GM12892 (cell line): Measurements from ENCODE around the gene BSCL2.

Experiments
- POLR2A ChIP-seq: IDR thresholded peaks from 2 replicates; pipeline ENCODE4 v1.6.1; 2011; ENCODE audit warnings: low read depth, low read length, control low read depth
- POLR2AphosphoS5 ChIP-seq: IDR thresholded peaks from 2 replicates; pipeline ENCODE4 v1.6.1; 2011; ENCODE audit warnings: low read depth, low read length, control low read depth

DNA sequence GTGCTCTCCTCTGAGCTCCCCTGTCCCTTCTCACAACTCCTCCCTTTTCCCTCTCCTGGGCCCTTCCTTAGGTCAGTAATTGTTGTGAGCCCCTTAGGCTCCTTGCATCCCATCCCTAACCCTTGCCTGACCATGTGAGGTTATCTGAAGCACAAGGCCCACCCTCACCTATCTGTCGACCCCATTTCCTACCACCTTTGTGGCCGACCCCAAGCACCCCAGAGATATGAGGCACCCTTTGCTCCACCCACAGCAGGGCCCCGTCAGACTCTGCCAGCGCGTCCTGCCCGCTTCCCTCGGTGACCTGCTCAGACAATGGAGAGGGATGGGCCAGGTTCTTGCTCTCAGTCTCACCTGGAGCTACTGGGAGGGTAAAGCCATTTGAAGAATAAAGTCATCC, 1.6 kb upstream of the BSCL2 start:
- TF ChIP-seq POLR2AphosphoS5 (no peak), POLR2A (no peak)
